ENCODE measurements around the gene TMEM215.
"Not testable (repeated sequence)": the region's sequence is repeated elsewhere in the genome, so short reads cannot be mapped to it uniquely, and the experiment has no call there.

Gene TMEM215, protein sequence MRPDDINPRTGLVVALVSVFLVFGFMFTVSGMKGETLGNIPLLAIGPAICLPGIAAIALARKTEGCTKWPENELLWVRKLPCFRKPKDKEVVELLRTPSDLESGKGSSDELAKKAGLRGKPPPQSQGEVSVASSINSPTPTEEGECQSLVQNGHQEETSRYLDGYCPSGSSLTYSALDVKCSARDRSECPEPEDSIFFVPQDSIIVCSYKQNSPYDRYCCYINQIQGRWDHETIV

GRCh38 chr9:32783168-32783891, at the start of gene TMEM215:
Gene TMEM215 (plus strand): TSS chr9:32783540. CDS start chr9:32784184, 644 bp downstream.
- no peak for DNase-seq

DNA sequence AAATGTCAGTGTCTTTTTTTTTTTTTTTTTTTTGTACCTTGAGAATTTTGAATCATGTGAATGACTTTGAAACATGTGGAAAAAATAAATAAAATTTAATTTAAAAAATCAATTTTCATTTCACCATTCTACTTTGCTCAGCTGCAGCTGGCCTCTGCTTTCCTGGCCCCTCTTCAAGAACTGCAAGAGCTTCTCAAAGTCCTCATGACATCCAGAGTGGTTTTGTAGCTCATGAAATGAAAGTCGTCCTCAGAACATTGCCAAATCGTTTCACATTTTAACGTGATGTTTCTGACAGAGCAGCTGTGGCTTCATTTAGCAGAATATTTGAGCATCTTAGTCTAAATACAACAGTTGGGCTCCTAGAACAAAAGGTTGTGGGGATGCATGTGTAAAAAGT, 47.9 kb upstream of the TMEM215 start:
- DNase-seq: no peak

DNA sequence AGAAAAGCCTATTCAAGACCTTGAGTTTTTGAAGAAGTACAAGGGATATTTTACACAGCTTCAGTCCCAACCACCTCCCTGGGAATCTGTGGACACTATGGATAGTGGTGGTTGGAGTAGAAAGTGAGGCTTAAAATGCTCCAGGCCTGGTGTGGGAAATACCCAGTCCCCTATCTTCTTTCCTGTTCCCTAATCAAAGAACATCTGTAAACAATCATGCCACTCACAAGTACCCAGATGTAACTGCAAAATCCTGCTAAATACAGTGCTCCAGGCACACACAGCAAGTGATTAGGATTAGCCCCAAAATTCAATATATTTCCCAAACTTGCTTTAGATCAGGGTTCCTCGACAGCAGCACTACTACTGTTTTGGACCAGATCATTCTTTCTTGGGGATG, 46.0 kb upstream of the TMEM215 start:
- no peak for DNase-seq

DNA sequence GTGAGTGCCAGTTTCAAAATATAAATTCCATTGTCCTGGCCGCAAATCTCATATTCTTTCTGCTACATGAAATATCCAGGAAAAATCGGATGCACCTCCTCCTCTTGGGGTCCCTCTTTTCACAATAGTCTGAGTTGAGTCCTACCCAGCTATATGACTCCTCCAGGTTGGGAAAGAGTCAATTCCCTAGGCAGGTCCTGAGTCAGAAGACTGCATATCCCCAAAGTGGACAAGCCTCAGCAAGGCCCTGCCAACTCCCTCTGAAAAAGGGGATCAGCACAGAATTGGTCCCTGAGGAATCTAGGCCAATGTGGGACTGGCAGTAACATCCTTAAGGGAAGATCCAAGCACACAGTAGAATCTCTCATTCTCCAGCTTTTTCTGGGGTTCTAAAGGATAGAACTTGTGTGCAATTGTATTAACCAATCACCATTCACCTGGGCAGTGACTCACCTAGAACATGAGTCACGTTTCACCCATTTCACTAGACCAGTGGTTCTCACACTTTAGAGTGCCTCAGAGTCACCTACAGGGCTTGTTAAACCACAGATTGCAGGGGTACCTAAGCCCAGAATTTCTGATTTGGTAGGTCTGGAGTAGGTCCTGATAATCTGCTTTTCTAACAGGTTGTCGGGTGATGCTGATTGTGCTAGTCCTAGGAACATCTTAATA, 44.7 kb upstream of the TMEM215 start:
- DNase-seq: no peak

- no peak for DNase-seq
These were observed 41.6 kb upstream of the TMEM215 start for GRCh38 chr9:32741706-32742105.

DNA sequence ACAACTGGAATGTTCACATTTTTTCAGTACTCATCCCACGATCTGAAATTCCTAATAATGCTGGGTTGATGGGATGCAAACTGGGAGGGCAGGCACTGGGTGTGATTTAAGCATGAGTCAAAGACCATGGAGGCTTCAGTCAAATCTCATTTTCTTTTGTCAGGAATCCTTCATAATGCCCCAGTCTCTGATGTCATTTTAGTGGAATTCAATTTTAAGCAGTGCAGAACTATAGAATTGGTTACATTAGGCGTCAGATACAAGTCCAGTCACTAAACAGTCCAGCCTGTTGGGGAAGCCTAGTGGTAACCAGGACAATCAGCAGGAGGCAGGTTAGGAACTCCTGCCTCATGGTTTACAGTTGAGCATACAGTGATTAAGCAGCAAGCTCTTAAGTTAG, 41.0 kb upstream of the TMEM215 start:
- DNase-seq: no peak

- DNase-seq: no peak
These were observed 35.3 kb upstream of the TMEM215 start for GRCh38 chr9:32748013-32748412.

- DNase-seq: no peak
These were observed 27.6 kb upstream of the TMEM215 start for GRCh38 chr9:32755730-32756129.

- DNase-seq: no peak
These were observed 19.2 kb upstream of the TMEM215 start for GRCh38 chr9:32764139-32764538.

DNA sequence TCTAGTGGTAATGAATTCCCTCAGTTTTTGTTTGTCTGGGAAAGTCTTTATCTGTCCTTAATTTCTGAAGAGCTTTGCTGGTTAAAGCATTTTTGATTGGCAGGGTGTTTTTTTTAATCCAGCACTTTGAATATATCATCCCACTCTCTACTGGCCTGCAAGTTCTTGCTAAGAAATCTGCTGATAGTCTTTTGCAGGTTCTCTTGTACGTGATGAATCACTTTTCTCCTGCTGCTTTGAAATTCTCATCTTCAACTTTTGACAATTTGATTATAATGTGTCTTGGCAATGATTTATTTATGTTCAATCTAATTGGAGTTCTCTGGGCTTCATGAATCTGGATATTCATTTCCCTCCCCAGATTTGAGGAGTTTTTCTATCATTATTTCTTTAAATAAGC, 8.1 kb upstream of the TMEM215 start:
- no peak for DNase-seq

DNA sequence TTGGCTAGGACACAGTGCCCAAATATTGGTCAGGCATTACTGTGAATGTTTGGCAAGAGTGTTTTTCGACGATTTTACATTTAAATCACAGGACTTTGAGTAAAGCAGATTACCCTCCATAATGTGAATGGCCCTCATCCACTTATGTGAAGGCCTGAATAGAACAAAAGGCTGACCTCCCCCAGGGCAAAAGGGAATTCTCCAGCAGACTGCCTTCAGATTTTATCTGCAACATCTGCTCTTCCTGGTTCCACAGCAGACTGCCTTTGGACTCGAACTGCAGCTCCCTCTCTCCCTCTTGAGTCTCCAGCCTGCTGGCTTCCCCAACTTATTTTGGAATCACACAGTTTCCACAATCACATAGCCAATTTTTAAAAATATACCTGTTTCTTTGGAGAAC, 7.1 kb upstream of the TMEM215 start:
- DNase-seq: no peak

GRCh38 chr9:32782476-32783167, 718 bp upstream of the TMEM215 start:
- no peak for DNase-seq

DNA sequence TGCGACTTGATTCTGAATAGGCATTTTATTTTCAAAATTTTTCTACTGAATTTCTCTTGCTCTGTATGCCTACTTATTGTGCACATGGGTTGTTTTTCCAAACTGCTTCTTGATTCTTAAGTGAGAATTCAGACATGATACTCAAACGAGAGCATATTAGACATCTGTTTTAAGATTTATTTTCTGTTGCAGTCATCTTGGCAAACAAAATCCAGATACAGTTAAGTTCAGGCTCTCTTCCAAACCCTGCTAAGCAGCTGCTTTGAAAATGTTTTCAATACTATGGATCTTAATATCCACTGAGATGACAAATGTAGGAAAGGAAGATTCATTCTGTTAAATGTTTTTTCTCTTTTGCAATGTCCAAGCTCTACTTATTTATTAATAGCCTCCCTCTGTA, 4.5 kb downstream of the TMEM215 start:
- no peak for DNase-seq

DNA sequence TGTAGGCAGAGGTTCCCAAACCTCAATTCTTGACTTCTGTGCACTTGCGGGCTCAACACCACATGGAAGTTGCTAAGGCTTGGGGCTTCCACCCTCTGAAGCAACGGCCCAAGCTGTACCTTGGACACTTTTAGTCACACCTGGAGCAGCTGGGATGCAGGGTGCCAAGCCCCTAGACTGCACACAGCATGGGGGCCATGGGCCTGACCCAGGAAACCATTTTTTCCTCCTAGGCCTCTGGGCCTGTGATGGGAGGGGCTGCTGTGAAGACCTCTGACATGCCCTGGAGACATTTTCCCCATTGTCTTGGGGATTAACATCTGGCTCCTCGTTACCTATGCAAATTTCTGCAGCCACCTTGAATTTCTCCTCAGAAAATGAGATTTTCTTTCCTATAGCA, 12.7 kb downstream of the TMEM215 start:
- DNase-seq: not testable (repeated sequence)

GRCh38 chr9:32801530-32801929, 18.2 kb downstream of the TMEM215 start:
- no peak for DNase-seq

GRCh38 chr9:32807217-32807616, 23.9 kb downstream of the TMEM215 start:
- DNase-seq: no peak

GRCh38 chr9:32811246-32811645, 27.9 kb downstream of the TMEM215 start:
- DNase-seq: no peak

DNA sequence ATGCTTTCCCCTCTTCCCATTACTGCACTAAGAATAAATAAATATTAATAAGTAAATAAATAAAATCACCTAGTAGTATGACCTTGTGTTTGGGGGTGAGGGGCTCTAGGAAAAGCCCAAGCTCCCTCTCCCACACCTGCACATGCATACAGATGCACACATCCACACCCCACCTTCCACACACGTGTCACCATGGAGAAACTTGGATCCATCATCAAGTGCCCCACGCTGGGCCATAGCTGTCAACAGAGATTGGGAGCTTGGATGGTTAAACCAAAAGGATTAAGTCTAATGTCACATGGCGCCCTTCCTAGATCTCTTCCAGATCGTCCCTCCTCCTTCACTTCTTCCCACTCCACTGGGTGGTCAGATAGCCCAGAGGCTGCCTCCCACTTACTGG, 37.0 kb downstream of the TMEM215 start:
- no peak for DNase-seq

DNA sequence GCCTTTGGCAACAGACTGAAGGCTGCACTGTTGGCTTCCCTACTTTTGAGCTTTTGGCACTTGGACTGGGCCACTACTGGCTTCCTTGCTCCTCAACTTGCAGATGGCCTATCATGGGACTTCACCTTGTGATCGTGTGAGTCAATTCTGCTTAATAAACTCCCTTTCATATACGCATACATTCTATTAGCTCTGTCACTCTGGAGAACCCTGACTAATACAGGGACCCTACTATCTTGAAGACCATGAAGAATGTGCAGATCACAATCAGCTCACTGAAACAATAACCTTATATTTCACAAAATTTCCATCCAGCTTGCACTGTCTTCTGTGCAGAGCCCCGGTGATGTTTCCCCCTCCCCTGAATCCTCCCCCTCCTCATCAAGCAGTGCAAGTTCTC, 39.8 kb downstream of the TMEM215 start:
- no peak for DNase-seq

GRCh38 chr9:32823551-32823950, 40.2 kb downstream of the TMEM215 start:
- DNase-seq: no peak

DNA sequence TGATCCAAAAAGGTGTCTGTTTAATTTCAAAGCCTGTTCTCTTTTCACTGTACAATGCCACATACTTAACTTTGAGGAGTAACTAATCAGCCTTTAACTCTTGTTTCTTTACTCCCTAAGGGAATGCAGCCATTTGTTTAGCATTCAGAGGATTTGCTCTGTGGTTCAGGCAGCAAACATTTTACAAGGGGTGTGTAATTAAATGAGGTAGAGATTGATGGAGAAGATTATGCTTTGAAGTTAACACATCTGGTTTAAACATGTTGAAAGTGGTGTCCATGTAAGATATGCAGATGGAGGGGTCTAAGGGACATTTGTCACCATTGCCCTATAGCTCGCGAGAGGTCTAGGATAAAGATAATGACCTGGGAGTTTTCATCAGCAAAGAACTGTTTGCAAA, 41.9 kb downstream of the TMEM215 start:
- no peak for DNase-seq

GRCh38 chr9:32828861-32829260, 45.5 kb downstream of the TMEM215 start:
- no peak for DNase-seq

GRCh38 chr9:32832346-32832745, 49.0 kb downstream of the TMEM215 start:
- DNase-seq: no peak

Data from activated CD4-positive, alpha-beta T cell treated with anti-CD3 and anti-CD28 coated beads, Interleukin-2, Interleukin-6, amounts not matched to agents 100 ng/mL and 50 ng/mL, durations not matched to agents 16 hours and 8 hours (primary cell).